Bone marrow (tissue), 2 donors: ENCODE measurements around the gene GEMIN2.
"Not testable (repeated sequence)": the region's sequence is repeated elsewhere in the genome, so short reads cannot be mapped to it uniquely, and the experiment has no call there.

Experiments
- DNase-seq, 2 donors: peaks; one replicate each; lab custom pipeline; 2025; lab: John Stamatoyannopoulos, UW

Gene GEMIN2, protein sequence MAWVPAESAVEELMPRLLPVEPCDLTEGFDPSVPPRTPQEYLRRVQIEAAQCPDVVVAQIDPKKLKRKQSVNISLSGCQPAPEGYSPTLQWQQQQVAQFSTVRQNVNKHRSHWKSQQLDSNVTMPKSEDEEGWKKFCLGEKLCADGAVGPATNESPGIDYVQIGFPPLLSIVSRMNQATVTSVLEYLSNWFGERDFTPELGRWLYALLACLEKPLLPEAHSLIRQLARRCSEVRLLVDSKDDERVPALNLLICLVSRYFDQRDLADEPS

DNA sequence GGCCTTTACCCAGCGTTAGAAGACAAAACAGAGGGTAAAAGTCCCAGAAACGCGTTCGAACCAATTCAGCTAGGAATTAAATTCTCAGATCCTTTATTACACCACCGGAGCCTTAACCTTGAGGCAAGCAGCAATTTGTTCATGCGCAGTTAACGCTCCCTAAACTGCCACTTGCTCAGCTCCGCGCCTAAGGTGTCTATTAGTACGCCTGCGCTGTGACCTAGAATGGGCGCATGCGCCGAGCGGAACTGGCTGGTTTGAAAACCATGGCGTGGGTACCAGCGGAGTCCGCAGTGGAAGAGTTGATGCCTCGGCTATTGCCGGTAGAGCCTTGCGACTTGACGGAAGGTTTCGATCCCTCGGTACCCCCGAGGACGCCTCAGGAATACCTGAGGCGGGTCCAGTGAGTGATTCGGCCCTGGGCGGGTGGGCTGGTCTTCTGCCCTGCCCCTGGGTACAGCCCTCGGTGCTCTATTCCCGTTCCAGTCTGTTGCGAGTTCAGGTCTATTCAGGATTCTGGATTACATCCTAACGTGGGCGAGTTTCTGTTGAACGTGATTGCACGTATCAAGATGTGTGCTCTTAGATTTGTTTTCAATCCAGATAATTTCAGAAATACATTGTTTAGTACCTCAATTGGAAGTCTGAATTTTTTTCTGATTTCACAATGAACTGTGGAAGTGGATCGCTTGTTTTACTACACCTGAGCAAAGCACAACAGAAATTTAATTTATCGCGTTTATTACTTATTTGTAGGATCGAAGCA lies at the start of gene GEMIN2:
Gene GEMIN2 (plus strand): TSS at position 251 of the 766 bp plus-strand sequence. CDS start 16 bp downstream, at position 267.
- peak; percentile 60 to 89 for DNase-seq

- not testable (repeated sequence) for DNase-seq
Observed at GRCh38 chr14:39069169-39069805, 44.8 kb upstream of the GEMIN2 start.

DNA sequence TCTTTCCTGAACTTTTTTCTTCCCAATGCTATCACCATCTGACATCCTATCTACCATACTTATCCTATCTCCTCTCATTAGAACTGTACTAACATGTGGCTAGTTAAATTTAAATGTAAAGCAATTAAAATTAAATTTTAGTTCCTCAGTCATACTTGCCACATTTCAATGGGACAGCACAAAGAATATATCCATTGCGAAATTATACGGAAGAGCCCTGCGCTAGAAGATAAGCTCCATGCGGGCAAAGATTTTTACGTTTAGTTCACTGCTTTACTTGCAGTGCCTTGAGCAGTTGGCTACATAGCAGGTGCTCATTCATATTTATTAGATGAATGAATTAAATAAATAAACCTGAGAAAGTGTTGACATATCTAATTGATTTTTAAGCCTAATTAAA lies 44.2 kb upstream of the GEMIN2 start:
- DNase-seq = no peak

GRCh38 chr14:39071096-39071495 lies 43.0 kb upstream of the GEMIN2 start:
- DNase-seq = no peak

GRCh38 chr14:39080886-39081285 lies 33.2 kb upstream of the GEMIN2 start:
- DNase-seq = no peak

GRCh38 chr14:39083127-39083526 lies 31.0 kb upstream of the GEMIN2 start:
- no peak for DNase-seq

- no peak for DNase-seq
Observed at GRCh38 chr14:39085933-39086332, 28.2 kb upstream of the GEMIN2 start.

DNA sequence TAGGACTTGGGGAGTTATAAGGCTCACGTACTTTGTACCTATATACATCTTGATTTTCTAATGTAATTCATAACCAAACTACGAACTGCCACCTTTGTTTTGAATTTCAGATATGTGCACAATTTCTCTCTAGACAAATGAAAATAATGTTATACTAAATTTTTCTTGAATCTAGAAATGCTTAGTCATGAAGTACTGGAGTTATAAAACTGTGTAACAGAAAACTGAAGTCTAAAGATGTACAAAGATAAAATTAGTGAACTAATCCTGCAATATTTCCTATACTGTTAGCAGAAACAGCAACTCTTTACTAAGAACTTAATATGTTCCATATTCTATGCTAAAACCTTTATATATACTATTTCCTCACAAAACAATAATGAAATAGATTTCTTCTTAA lies 26.6 kb upstream of the GEMIN2 start:
- no peak for DNase-seq

GRCh38 chr14:39090548-39091111 lies 23.5 kb upstream of the GEMIN2 start:
- DNase-seq = no peak

DNA sequence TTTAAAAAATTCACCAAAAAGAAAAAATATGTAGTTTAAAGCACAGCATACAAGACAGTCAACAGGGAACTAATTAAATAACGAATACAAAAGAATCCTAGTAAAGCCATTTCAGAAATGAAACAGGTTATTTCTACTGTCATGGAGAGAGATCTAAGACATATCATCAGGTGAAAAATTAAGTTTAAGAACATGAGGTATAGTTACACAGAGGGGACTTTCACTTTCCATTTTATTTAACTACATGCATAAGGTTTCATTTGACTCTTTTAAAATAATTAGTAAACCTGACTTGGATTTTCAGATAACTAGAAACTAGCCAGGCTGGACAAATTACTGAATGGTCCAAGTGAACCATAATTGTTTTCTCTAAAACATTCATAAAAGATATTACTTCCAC lies 22.4 kb upstream of the GEMIN2 start:
- DNase-seq = no peak

- no peak for DNase-seq
Observed at GRCh38 chr14:39094515-39094914, 19.6 kb upstream of the GEMIN2 start.

DNA sequence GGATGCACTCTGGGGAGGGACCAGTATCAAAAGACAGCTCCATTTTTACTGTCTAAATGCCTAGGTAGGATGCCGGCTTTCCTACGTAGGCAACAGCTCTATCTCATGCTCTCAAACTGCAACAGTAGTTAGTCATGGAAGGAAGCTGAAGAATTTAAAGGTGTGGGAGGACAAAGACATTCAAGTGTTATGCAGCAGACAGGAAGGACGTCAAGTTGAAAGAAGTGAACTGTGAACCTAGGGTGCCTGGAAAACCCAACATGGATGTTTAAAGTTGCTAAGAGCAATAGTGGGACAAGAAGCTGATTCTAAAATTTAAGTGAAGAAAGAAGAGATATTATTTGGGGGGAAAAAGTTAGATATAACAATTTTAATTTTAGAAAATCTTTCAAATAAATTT lies 17.0 kb upstream of the GEMIN2 start:
- no peak for DNase-seq

GRCh38 chr14:39099215-39099614 lies 14.9 kb upstream of the GEMIN2 start:
- DNase-seq = not testable (repeated sequence)

- no peak for DNase-seq
Observed at GRCh38 chr14:39099748-39100147, 14.4 kb upstream of the GEMIN2 start.

- DNase-seq = peak in 1 of 2 donors; percentile 58
Observed at GRCh38 chr14:39102265-39102968, 11.7 kb upstream of the GEMIN2 start.

GRCh38 chr14:39102969-39103957 lies 10.9 kb upstream of the GEMIN2 start, which contains the start of gene SEC23A:
TSS of gene SEC23A (minus strand) at chr14:39103235. CDS start at chr14:39096118, 7,117 bp downstream.
- peak; percentile 49 to 58 for DNase-seq

GRCh38 chr14:39104078-39104801 lies 9.9 kb upstream of the GEMIN2 start:
- not testable (repeated sequence) for DNase-seq

DNA sequence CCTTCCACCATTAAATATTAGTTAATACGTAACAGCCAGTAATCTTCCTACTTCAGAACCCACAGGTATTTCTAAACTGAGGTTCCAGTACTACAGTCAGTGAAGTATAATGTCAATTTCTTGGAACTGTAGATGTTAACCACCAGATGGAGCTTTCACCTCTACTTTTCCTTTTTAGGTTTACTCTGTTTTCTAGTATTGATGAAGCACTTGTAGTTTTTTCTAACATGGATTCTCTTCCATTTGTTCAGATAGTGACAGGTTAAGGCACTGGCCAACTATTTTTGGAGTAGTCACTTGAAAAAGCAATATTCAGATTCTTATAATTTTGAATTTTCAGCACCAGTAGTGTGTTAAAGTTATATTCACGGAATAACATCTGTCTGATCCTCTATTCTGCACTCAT lies 6.5 kb upstream of the GEMIN2 start:
- no peak for DNase-seq

- no peak for DNase-seq
Observed at GRCh38 chr14:39108791-39109190, 5.3 kb upstream of the GEMIN2 start.
